H9 (cell line): ENCODE measurements around the gene TTC23L. TPM values are rescaled to one million over a fixed set of nuclear protein-coding genes. Genes with fewer than 3 reads are reported as not detected.

Experiments used
- DNase-seq: peaks from one replicate; pipeline ENCODE4 v3.0.0-alpha.2; 2017
- H2AFZ ChIP-seq: one replicate; pipeline ENCODE4 v1.6.1; 2013; ENCODE audit warnings: mild to moderate bottlenecking, low read length, control low read depth, moderate library complexity
- H2AK5ac ChIP-seq: 2 replicates; pipeline ENCODE4 v1.6.1; 2013; ENCODE audit warnings: low read length, control low read depth, mixed read lengths; ENCODE audit not compliant: insufficient read length
- H2BK120ac ChIP-seq: one replicate; pipeline ENCODE4 v1.6.1; 2013; ENCODE audit warnings: low read depth, mild to moderate bottlenecking, low read length, control low read depth, inconsistent platforms; ENCODE audit not compliant: poor library complexity, severe bottlenecking
- H2BK12ac ChIP-seq: 2 replicates; pipeline ENCODE4 v1.6.1; 2013; ENCODE audit warnings: low read length, control low read depth, mixed read lengths, low read depth; ENCODE audit not compliant: insufficient read length
- H2BK15ac ChIP-seq: 2 replicates; pipeline ENCODE4 v1.6.1; 2013; ENCODE audit warnings: low read depth, low read length, control low read depth
- H2BK20ac ChIP-seq: one replicate; pipeline ENCODE4 v1.6.1; 2013; ENCODE audit warnings: low read depth, mild to moderate bottlenecking, low read length, control low read depth, inconsistent platforms; ENCODE audit not compliant: poor library complexity, severe bottlenecking
- H2BK5ac ChIP-seq: 2 replicates; pipeline ENCODE4 v1.6.1; 2013; ENCODE audit warnings: low read length, control low read depth, mixed read lengths; ENCODE audit not compliant: insufficient read length
- H3K14ac ChIP-seq: 2 replicates; pipeline ENCODE4 v1.6.1; 2013; ENCODE audit warnings: low read length, control low read depth; ENCODE audit not compliant: insufficient read depth
- H3K18ac ChIP-seq: 2 replicates; pipeline ENCODE4 v1.6.1; 2013; ENCODE audit warnings: low read depth, mild to moderate bottlenecking, mixed read lengths, low read length, control low read depth; ENCODE audit not compliant: insufficient read length
- H3K23ac ChIP-seq: 2 replicates; pipeline ENCODE4 v1.6.1; 2013; ENCODE audit warnings: low read length, control low read depth, mixed read lengths, low read depth; ENCODE audit not compliant: insufficient read length
- H3K23me2 ChIP-seq: 2 replicates; pipeline ENCODE4 v1.6.1; 2013; ENCODE audit warnings: low read depth, mild to moderate bottlenecking, mixed read lengths, low read length, control low read depth; ENCODE audit not compliant: insufficient read length, poor library complexity, severe bottlenecking
- H3K27ac ChIP-seq: 2 replicates; pipeline ENCODE4 v1.5.1; 2013; ENCODE audit warnings: low read length, control low read depth, mixed read lengths, low read depth; ENCODE audit not compliant: insufficient read length
- H3K27me3 ChIP-seq: 2 replicates; pipeline ENCODE4 v1.6.1; 2013; ENCODE audit warnings: low read length, control low read depth, inconsistent platforms; ENCODE audit not compliant: insufficient read depth
- H3K4ac ChIP-seq: 2 replicates; pipeline ENCODE4 v1.6.1; 2013; ENCODE audit warnings: low read depth, mild to moderate bottlenecking, control low read depth, inconsistent platforms, low read length, moderate library complexity
- H3K4me1 ChIP-seq: 2 replicates; pipeline ENCODE4 v1.6.1; 2013; ENCODE audit warnings: low read length, control low read depth, inconsistent platforms; ENCODE audit not compliant: insufficient read depth
- H3K4me2 ChIP-seq: 2 replicates; pipeline ENCODE4 v1.6.1; 2013; ENCODE audit warnings: low read length, control low read depth, mixed read lengths; ENCODE audit not compliant: insufficient read length, insufficient read depth
- H3K56ac ChIP-seq: 2 replicates; pipeline ENCODE4 v1.6.1; 2013; ENCODE audit warnings: low read depth, mild to moderate bottlenecking, mixed read lengths, low read length, control low read depth; ENCODE audit not compliant: insufficient read length
- H3K79me1 ChIP-seq: 2 replicates; pipeline ENCODE4 v1.6.1; 2013; ENCODE audit warnings: low read depth, mild to moderate bottlenecking, moderate library complexity, low read length, control low read depth, inconsistent platforms; ENCODE audit not compliant: insufficient read depth, poor library complexity, severe bottlenecking
- H3K79me2 ChIP-seq: 2 replicates; pipeline ENCODE4 v1.6.1; 2013; ENCODE audit warnings: low read length, control low read depth, inconsistent platforms; ENCODE audit not compliant: insufficient read depth
- H3K9ac ChIP-seq: 2 replicates; pipeline ENCODE4 v1.6.1; 2013; ENCODE audit warnings: low read length, control low read depth, mixed read lengths; ENCODE audit not compliant: insufficient read length; ENCODE audit errors: extremely low read depth
- H3K9me3 ChIP-seq: one replicate; pipeline ENCODE4 v1.6.1; 2013; ENCODE audit warnings: low read depth, low read length, inconsistent platforms; ENCODE audit not compliant: control insufficient read depth
- H3T11ph ChIP-seq: one replicate; pipeline ENCODE4 v1.6.1; 2013; ENCODE audit warnings: mild to moderate bottlenecking, low read length, control low read depth, inconsistent platforms
- H4K20me1 ChIP-seq: one replicate; pipeline ENCODE4 v1.6.1; 2013; ENCODE audit not compliant: control insufficient read depth, insufficient read length, insufficient read depth
- H4K5ac ChIP-seq: 2 replicates; pipeline ENCODE4 v1.6.1; 2013; ENCODE audit warnings: low read depth, mild to moderate bottlenecking, mixed read lengths, low read length, control low read depth; ENCODE audit not compliant: insufficient read length
- H4K8ac ChIP-seq: replicated peaks from 2 replicates; pipeline ENCODE4 v1.6.1; 2013; ENCODE audit warnings: low read length, control low read depth, mixed read lengths, low read depth; ENCODE audit not compliant: insufficient read length
- H4K91ac ChIP-seq: 2 replicates; pipeline ENCODE4 v1.6.1; 2013; ENCODE audit warnings: low read depth, mild to moderate bottlenecking, moderate library complexity, mixed read lengths, low read length, control low read depth; ENCODE audit not compliant: insufficient read length
- H3K27ac Mint-ChIP-seq, 3 experiments: 2 replicates in 2 of 3; 3 replicates in 1 of 3; pipeline ENCODE4 v1.8.0; 2020 to 2021; ENCODE audit warnings: mixed read lengths in 3 of 3, mild to moderate bottlenecking in 1 of 3, moderate library complexity in 1 of 3
- H3K27me3 Mint-ChIP-seq: 2 replicates; pipeline ENCODE4 v1.8.0; 2021; ENCODE audit warnings: low read depth, mild to moderate bottlenecking, moderate library complexity, mixed read lengths
- H3K36me3 Mint-ChIP-seq, 3 experiments: 2 replicates in 2 of 3; 3 replicates in 1 of 3; pipeline ENCODE4 v1.8.0; 2020 to 2021; ENCODE audit warnings: low read depth in 3 of 3, mixed read lengths in 3 of 3; ENCODE audit not compliant: insufficient read depth in 1 of 3
- H3K4me1 Mint-ChIP-seq, 2 experiments: 2 replicates each; pipeline ENCODE4 v1.8.0; 2020; ENCODE audit warnings: mixed read lengths in 2 of 2
- H3K4me3 Mint-ChIP-seq, 2 experiments: 2 replicates in 1 of 2; 3 replicates in 1 of 2; pipeline ENCODE4 v1.8.0; 2020 to 2021; ENCODE audit warnings: mild to moderate bottlenecking in 2 of 2, mixed read lengths in 2 of 2, moderate library complexity in 1 of 2
- H3K9me3 Mint-ChIP-seq, 2 experiments: 2 replicates in 1 of 2; 3 replicates in 1 of 2; pipeline ENCODE4 v1.8.0; 2020; ENCODE audit warnings: mild to moderate bottlenecking in 2 of 2, mixed read lengths in 2 of 2, moderate library complexity in 1 of 2
- CTCF ChIP-seq: fragments of 200-600 bp; sonication (generic); conservative IDR thresholded peaks from 3 replicates; pipeline ENCODE4 v1.8.0; 2021; ENCODE audit warnings: antibody characterized with exemption, mild to moderate bottlenecking
- WGBS: extraction: QIAGEN DNeasy Blood & Tissue Kit; methylation state at CpG from one replicate; pipeline ENCODE4 v1.1.7; 2013; ENCODE audit warnings: missing lambda C conversion rate, low lambda C conversion rate, mixed read lengths; ENCODE audit not compliant: insufficient read length; ENCODE audit errors: extremely low coverage; 5-methylcytosine and 5-hydroxymethylcytosine counted together
- total RNA-seq: library from RNA; stranded (reverse); gene quantifications from 2 replicates; pipeline ENCODE4 v1.2.1, GENCODE V29; 2021

TTC23L gene
- total RNA-seq, 1 experiment from 2014 or later = 0.96 TPM

GRCh38 chr5:34915856-34916192 lies 76.9 kb downstream of the TTC23L start:
- Mint-ChIP-seq H3K27ac (no peak overlapping the region), H3K4me3 (no peak overlapping the region)
- H2AFZ ChIP-seq = no peak overlapping the region

More at GRCh38 chr5:34915856-34916192, 76.9 kb downstream of the TTC23L start:
- Mint-ChIP-seq H3K4me1 (peaks cover 21 to 25% of the 10 kb centered on the region in 2 experiments), H3K36me3 (peaks cover 29 to 57% (median 51%) of the 10 kb centered on the region in 3 experiments), H3K9me3 (no peaks in the 10 kb centered on the region), H3K27me3 (no peaks in the 10 kb centered on the region)
- Histone ChIP-seq H3K18ac (peak overlapping the region; percentile 93), H3K27ac (no peak overlapping the region), H3K23me2 (peaks cover 5% of the 10 kb centered on the region), H3K4me2 (peak overlapping the region; percentile 92), H3K27me3 (no peaks in the 10 kb centered on the region), H4K8ac (no peak overlapping the region), H3K4ac (no peak overlapping the region; the same call in 1 of the 2 replicates), H2BK15ac (no peak overlapping the region), H2BK20ac (no peak overlapping the region), H3T11ph (no peak overlapping the region), H3K9ac (peak overlapping the region; percentile 98), H2BK5ac (no peak overlapping the region), H3K4me1 (no peaks in the 10 kb centered on the region), H3K79me2 (peaks cover 29% of the 10 kb centered on the region), H2AK5ac (no peak overlapping the region), H4K20me1 (no peaks in the 10 kb centered on the region), H3K9me3 (no peaks in the 10 kb centered on the region), H3K56ac (no peak overlapping the region), H3K79me1 (no peaks in the 10 kb centered on the region), H4K91ac (no peak overlapping the region), H3K23ac (no peak overlapping the region), H2BK120ac (no peak overlapping the region), H4K5ac (peak overlapping the region; percentile 57), H3K14ac (peak overlapping the region; percentile 95), H2BK12ac (no peak overlapping the region)
- no peak for DNase-seq
- TF ChIP-seq CTCF = no peak
- WGBS = no CpG with 5 or more reads among the region's 20 CpGs
